Measurements from ENCODE around the gene HNF1B. TPM values are rescaled to one million over a fixed set of nuclear protein-coding genes. Genes with fewer than 3 reads are reported as not detected.

HNF1B gene
- total RNA-seq, 2 experiments from 2014 or later, result not detected

DNA sequence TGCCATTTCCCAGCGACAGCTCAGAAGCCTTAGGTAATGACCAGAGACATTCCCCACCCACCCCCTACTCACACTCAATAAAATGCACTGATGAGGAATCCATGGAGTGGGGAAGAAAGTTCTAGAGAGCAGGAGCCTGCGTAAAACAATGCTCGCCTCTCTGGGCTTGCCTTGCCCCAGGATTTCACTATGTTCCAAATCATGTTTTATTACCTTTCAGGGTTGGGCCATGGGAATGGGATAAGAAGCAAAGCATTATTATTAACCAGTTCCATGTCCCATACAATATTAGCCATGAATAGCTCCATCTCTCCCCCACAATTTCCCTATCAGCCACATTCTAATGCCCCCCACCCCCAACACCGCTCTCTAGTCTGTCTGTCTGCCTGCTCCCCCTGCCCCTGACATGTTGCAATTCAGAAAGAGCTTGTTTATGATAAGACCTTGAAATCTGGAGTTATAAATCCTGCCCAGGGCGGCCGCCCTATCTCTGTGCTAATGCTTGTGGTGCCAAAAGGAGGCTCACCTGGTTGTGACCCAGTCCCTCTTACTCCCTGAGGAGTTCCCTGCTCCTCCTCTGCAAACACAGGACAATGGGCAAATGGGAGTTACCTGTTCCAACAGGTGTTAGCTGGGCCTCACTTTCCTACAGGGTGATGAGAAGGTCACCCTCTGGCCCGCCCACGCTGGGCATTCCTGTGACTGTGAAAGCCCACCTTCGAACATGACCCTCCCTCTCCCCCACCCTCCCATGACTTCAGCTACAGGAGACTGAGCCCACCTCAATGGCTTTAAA is 73.6 kb downstream of the HNF1B start:
- Histone ChIP-seq H3K9me3 (ENCODE audit: control insufficient read depth in 1 of 2, insufficient read depth in 1 of 2, low read length in 2 of 2) (no peaks in the 10 kb centered on the region), H3K27ac (ENCODE audit: low read depth in 1 of 2, low read length in 2 of 2) (no peak overlapping the region), H3K36me3 (ENCODE audit: insufficient read depth, low read length) (no peaks in the 10 kb centered on the region), H3K4me1 (ENCODE audit: insufficient read depth, low read length) (no peaks in the 10 kb centered on the region), H3K27me3 (ENCODE audit: control insufficient read depth in 1 of 2, insufficient read depth in 2 of 2, low read length in 2 of 2) (peaks cover 0 to 4% of the 10 kb centered on the region in 2 experiments), H3K4me3 (ENCODE audit: low read length) (no peak overlapping the region)
- Mint-ChIP-seq H3K4me3 (no peak overlapping the region), H3K27me3 (peaks cover 11% of the 10 kb centered on the region), H3K4me1 (ENCODE audit: low read depth) (no peaks in the 10 kb centered on the region), H3K27ac (no peak overlapping the region), H3K9me3 (no peaks in the 10 kb centered on the region), H3K36me3 (ENCODE audit: low read depth) (no peaks in the 10 kb centered on the region)
- TF ChIP-seq, protein P1, sequence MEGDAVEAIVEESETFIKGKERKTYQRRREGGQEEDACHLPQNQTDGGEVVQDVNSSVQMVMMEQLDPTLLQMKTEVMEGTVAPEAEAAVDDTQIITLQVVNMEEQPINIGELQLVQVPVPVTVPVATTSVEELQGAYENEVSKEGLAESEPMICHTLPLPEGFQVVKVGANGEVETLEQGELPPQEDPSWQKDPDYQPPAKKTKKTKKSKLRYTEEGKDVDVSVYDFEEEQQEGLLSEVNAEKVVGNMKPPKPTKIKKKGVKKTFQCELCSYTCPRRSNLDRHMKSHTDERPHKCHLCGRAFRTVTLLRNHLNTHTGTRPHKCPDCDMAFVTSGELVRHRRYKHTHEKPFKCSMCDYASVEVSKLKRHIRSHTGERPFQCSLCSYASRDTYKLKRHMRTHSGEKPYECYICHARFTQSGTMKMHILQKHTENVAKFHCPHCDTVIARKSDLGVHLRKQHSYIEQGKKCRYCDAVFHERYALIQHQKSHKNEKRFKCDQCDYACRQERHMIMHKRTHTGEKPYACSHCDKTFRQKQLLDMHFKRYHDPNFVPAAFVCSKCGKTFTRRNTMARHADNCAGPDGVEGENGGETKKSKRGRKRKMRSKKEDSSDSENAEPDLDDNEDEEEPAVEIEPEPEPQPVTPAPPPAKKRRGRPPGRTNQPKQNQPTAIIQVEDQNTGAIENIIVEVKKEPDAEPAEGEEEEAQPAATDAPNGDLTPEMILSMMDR (IDR thresholded peaks at IDR 0.05), result no peak
- no peak for DNase-seq
- ChIA-PET POLR2A (no interaction called here), CTCF (no interaction called here)
- no peak for ATAC-seq (ENCODE audit: poor library complexity)
- intact Hi-C loops (cut with DNase I, micrococcal nuclease), result loop anchor here in 1 of 2 experiments (10.0 kb wide), 1 partner anchor 64 kb away; no protein-coding TSS in a partner anchor

DNA sequence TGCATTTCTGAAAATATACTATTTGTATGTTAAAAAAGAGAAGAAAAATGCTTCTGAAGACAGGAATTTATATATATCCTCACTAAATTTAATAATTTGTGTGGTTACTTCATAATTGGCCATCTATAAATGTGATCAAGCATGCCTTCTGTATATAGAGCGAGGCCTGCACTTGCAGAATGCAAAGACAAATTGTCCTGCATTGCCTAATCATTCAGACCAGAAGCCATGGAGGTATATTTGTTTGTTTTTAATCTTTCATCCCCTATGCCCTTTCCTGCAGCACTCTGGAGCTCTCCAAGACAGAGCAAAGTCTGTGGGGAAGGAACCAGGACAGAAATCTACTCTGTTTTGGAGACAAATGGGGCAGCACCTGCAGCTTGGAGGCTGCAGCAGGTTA is 77.8 kb downstream of the HNF1B start:
- ATAC-seq (ENCODE audit: poor library complexity), result no peak
- Histone ChIP-seq H3K4me1 (ENCODE audit: insufficient read depth, low read length) (no peaks in the 10 kb centered on the region), H3K4me3 (ENCODE audit: low read length) (no peak overlapping the region), H3K27me3 (ENCODE audit: control insufficient read depth in 1 of 2, insufficient read depth in 2 of 2, low read length in 2 of 2) (no peaks in the 10 kb centered on the region), H3K9me3 (ENCODE audit: control insufficient read depth in 1 of 2, insufficient read depth in 1 of 2, low read length in 2 of 2) (no peaks in the 10 kb centered on the region), H3K27ac (ENCODE audit: low read depth in 1 of 2, low read length in 2 of 2) (no peak overlapping the region), H3K36me3 (ENCODE audit: insufficient read depth, low read length) (no peaks in the 10 kb centered on the region)
- Mint-ChIP-seq H3K4me1 (ENCODE audit: low read depth) (no peaks in the 10 kb centered on the region), H3K4me3 (no peak overlapping the region), H3K9me3 (no peaks in the 10 kb centered on the region), H3K27ac (no peak overlapping the region), H3K27me3 (peaks cover 3% of the 10 kb centered on the region), H3K36me3 (ENCODE audit: low read depth) (no peaks in the 10 kb centered on the region)
- ChIA-PET CTCF (no interaction called here), POLR2A (interaction anchor here (0.7 kb wide), 1 partner anchor 1045 kb away, joined by 4 read pairs; no protein-coding TSS in a partner anchor)
- no peak for DNase-seq
- TF ChIP-seq, protein P1 (IDR thresholded peaks at IDR 0.05), result no peak
- intact Hi-C loops (cut with DNase I, micrococcal nuclease), result no loop called here

DNA sequence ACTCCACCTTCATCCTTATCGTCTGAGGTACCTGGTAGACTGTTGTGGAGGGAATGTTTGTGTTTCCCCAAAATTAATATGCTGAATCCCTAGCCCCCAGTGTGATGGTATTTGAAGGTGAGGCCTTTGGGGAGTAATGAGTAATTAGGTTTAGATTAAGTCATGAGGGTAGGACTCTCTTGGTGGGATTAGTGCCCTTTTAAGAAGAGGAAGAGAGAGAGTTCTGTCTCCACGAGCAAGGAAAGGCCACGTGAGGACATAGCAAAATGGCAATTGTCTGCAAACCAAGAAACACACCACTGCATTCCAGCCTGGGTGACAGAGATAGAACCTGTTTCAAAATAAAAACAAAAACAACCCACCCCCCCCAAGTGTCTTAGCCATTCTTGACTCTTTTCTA is 80.6 kb downstream of the HNF1B start:
- Mint-ChIP-seq H3K36me3 (ENCODE audit: low read depth) (no peaks in the 10 kb centered on the region), H3K27ac (no peak overlapping the region), H3K4me1 (ENCODE audit: low read depth) (no peaks in the 10 kb centered on the region), H3K9me3 (no peaks in the 10 kb centered on the region), H3K4me3 (no peak overlapping the region), H3K27me3 (peaks cover 3% of the 10 kb centered on the region)
- TF ChIP-seq, protein P1 (IDR thresholded peaks at IDR 0.05), result no peak
- ChIA-PET POLR2A (no interaction called here), CTCF (no interaction called here)
- H3K4me3 ChIP-seq (ENCODE audit: low read length), result no peak overlapping the region
- intact Hi-C loops (cut with DNase I, micrococcal nuclease), result no loop called here
- H3K4me1 ChIP-seq (ENCODE audit: insufficient read depth, low read length), result no peaks in the 10 kb centered on the region
- no peak overlapping the region for H3K27ac ChIP-seq (ENCODE audit: low read depth in 1 of 2, low read length in 2 of 2)
- ATAC-seq (ENCODE audit: poor library complexity), result no peak
- DNase-seq, result no peak
- no peaks in the 10 kb centered on the region for H3K9me3 ChIP-seq (ENCODE audit: control insufficient read depth in 1 of 2, insufficient read depth in 1 of 2, low read length in 2 of 2)
- H3K36me3 ChIP-seq (ENCODE audit: insufficient read depth, low read length), result no peaks in the 10 kb centered on the region
- no peaks in the 10 kb centered on the region for H3K27me3 ChIP-seq (ENCODE audit: control insufficient read depth in 1 of 2, insufficient read depth in 2 of 2, low read length in 2 of 2)
